Endothelial cell of umbilical vein (primary cell): ENCODE data around the gene GUK1. TPM values are rescaled to one million over a fixed set of nuclear protein-coding genes. Genes with fewer than 3 reads are reported as not detected.

Source experiments
- BruUV-seq: library from RNA; stranded (reverse); fragments of 400-500 nt; replicated peaks from 2 replicates; lab custom pipeline; 2021; lab: Mats Ljungman, UMichigan
- CTCF ChIA-PET: fragments of 300-600, 350-600 bp; sonication (Branson Sonifier 250); formaldehyde crosslinking; loops from one replicate; lab custom pipeline; 2021; ENCODE audit warnings: antibody characterized with exemption, inconsistent platforms; lab: Charles Lee
- POLR2A ChIA-PET: fragments of 300-600, 350-600 bp; sonication (Branson Sonifier 250); formaldehyde crosslinking; loops from one replicate; lab custom pipeline; 2021; ENCODE audit warnings: antibody characterized with exemption, inconsistent platforms; lab: Charles Lee
- DNase-seq: peaks from one replicate; pipeline ENCODE4 v3.0.0-alpha.2; 2011; ENCODE audit warnings: low read depth, low spot score
- FAIRE-seq: peaks from 2 replicates; lab custom pipeline; 2011; peaks lifted over from hg19 to GRCh38; lab: Jason Lieb, UNC
- H2AFZ ChIP-seq: 2 replicates; pipeline ENCODE4 v1.6.0; 2012; ENCODE audit warnings: low read depth, low read length, control low read depth, inconsistent platforms
- H3K27ac ChIP-seq: 2 replicates; pipeline ENCODE4 v1.5.1; 2011; ENCODE audit warnings: low read depth, mild to moderate bottlenecking, control low read depth, low read length, moderate library complexity; ENCODE audit not compliant: insufficient read depth
- H3K27me3 ChIP-seq, 2 experiments: 2 replicates each; pipeline versions ENCODE4 v1.6.0 to v1.6.1; 2011; ENCODE audit warnings: low read length in 2 of 2, mixed read lengths in 1 of 2; ENCODE audit not compliant: control insufficient read depth in 2 of 2, insufficient read depth in 2 of 2
- H3K36me3 ChIP-seq, 2 experiments: 2 replicates in 1 of 2; 3 replicates in 1 of 2; pipeline ENCODE4 v1.5.1; 2011; ENCODE audit warnings: low read length in 2 of 2, mild to moderate bottlenecking in 1 of 2, moderate library complexity in 1 of 2; ENCODE audit not compliant: control insufficient read depth in 2 of 2, insufficient read depth in 2 of 2; ENCODE audit errors: extremely low read depth in 1 of 2
- H3K4me1 ChIP-seq: 3 replicates; pipeline ENCODE4 v1.5.1; 2011; ENCODE audit warnings: mild to moderate bottlenecking, low read length; ENCODE audit not compliant: control insufficient read depth, insufficient read depth; ENCODE audit errors: extremely low read depth
- H3K4me2 ChIP-seq: 2 replicates; pipeline ENCODE4 v1.6.1; 2011; ENCODE audit warnings: low read length, control low read depth, mixed read lengths; ENCODE audit not compliant: insufficient read depth
- H3K4me3 ChIP-seq, 3 experiments: fragments of 200-600 bp in 1 of 3; sonication (generic), shearing (Covaris generic) in 1 of 3; replicated peaks in 1 of 3; 2 replicates each; pipeline ENCODE4 v1.5.1; 2011 to 2016; ENCODE audit warnings: control low read depth in 3 of 3, low read length in 3 of 3, mild to moderate bottlenecking in 2 of 3, inconsistent platforms in 1 of 3, low read depth in 1 of 3, moderate library complexity in 1 of 3; ENCODE audit not compliant: insufficient read depth in 1 of 3
- H3K79me2 ChIP-seq: 2 replicates; pipeline ENCODE4 v1.6.0; 2012; ENCODE audit warnings: low read length, inconsistent platforms; ENCODE audit not compliant: control insufficient read depth, insufficient read depth
- H3K9ac ChIP-seq: replicated peaks from 2 replicates; pipeline ENCODE3; 2011; ENCODE audit warnings: low read length, control low read depth; ENCODE audit not compliant: insufficient read depth; ENCODE audit errors: extremely low read depth
- H3K9me1 ChIP-seq: replicated peaks from 3 replicates; pipeline ENCODE4 v1.6.0; 2011; ENCODE audit warnings: mild to moderate bottlenecking, low read length; ENCODE audit not compliant: control insufficient read depth, insufficient read depth; ENCODE audit errors: extremely low read depth
- H3K9me3 ChIP-seq: replicated peaks from 2 replicates; pipeline ENCODE4 v1.5.1; 2012; ENCODE audit warnings: low read length, inconsistent platforms; ENCODE audit not compliant: control insufficient read depth, insufficient read depth
- H4K20me1 ChIP-seq: replicated peaks from 2 replicates; pipeline ENCODE3; 2011; ENCODE audit warnings: mild to moderate bottlenecking, low read length; ENCODE audit not compliant: control insufficient read depth, insufficient read depth; ENCODE audit errors: extremely low read depth
- EZH2 ChIP-seq: IDR thresholded peaks from 2 replicates; pipeline ENCODE4 v1.6.1; 2012; ENCODE audit warnings: borderline replicate concordance, low read depth, mild to moderate bottlenecking, moderate library complexity, low read length, inconsistent platforms; ENCODE audit not compliant: severe bottlenecking
- FOS ChIP-seq: IDR thresholded peaks from 2 replicates; pipeline ENCODE4 v1.6.1; 2011; ENCODE audit warnings: mild to moderate bottlenecking, low read length, moderate library complexity, borderline replicate concordance; ENCODE audit not compliant: insufficient read depth
- GATA2 ChIP-seq: IDR thresholded peaks from 2 replicates; pipeline ENCODE4 v1.7.0; 2011; ENCODE audit warnings: low read depth, mild to moderate bottlenecking, moderate library complexity, mixed read lengths, low read length; ENCODE audit not compliant: insufficient read length, insufficient read depth
- JUN ChIP-seq: IDR thresholded peaks from 2 replicates; pipeline ENCODE4 v1.6.1; 2011; ENCODE audit warnings: borderline replicate concordance, low read depth; ENCODE audit not compliant: insufficient read length, insufficient read depth
- MAX ChIP-seq: IDR thresholded peaks from 2 replicates; pipeline ENCODE4 v1.6.1; 2011; ENCODE audit not compliant: insufficient read depth, insufficient read length
- MYC ChIP-seq: IDR thresholded peaks from one replicate; pipeline ENCODE4 v1.6.1; 2011; ENCODE audit warnings: mild to moderate bottlenecking, low read depth, low read length
- POLR2A ChIP-seq: IDR thresholded peaks from 2 replicates; pipeline ENCODE4 v1.6.1; 2012; ENCODE audit warnings: low read depth, mild to moderate bottlenecking, control low read depth, low read length
- POLR2AphosphoS5 ChIP-seq: IDR thresholded peaks from 2 replicates; pipeline ENCODE4 v1.6.1; 2012; ENCODE audit warnings: low read depth, mild to moderate bottlenecking, control low read depth, low read length, moderate library complexity; ENCODE audit not compliant: insufficient read depth
- dilution Hi-C: fragments of 300-500 bp; cut with MboI; formaldehyde crosslinking; loops from one replicate; pipeline ENCODE4 v1.15.0; 2019; ENCODE audit warnings: low sequenced_read_pairs; ENCODE audit not compliant: extremely low pct_ligation_motif_present
- intact Hi-C: fragments of 100-400 bp; cut with micrococcal nuclease; formaldehyde crosslinking; loops from one replicate; pipeline ENCODE4 v1.10.0; 2022
- polyA plus RNA-seq, 4 experiments: library from polyadenylated mRNA; depleted of rRNA in 3 of 4; stranded (reverse) in 3 of 4; unstranded in 1 of 4; fragments of >200 nt; gene quantifications; 2 replicates each; pipeline versions ENCODE4 v1.2.1 to v1.2.3, GENCODE V29; 2011 to 2012; ENCODE audit warnings: missing spikeins in 1 of 4
- total RNA-seq: library from RNA; stranded (reverse); gene quantifications from 2 replicates; pipeline ENCODE4 v1.2.3, GENCODE V29; 2021
- TF ChIP-seq, protein P1 (sequence below), 2 donors: IDR thresholded peaks; 1 replicate in 1 of 2; 2 replicates in 1 of 2; pipeline ENCODE4 v1.5.1; 2011; ENCODE audit warnings: low read length in 2 of 2, mild to moderate bottlenecking in 2 of 2, moderate library complexity in 2 of 2, control low read depth in 1 of 2, inconsistent platforms in 1 of 2, low read depth in 1 of 2; ENCODE audit not compliant: insufficient read depth in 1 of 2; ENCODE audit errors: extremely low read depth in 1 of 2

Gene GUK1
- total and polyA plus RNA-seq, 2 donors (not counting 3 experiments of a cell fraction or from before 2014, with no cell fraction given): 239 to 742 TPM

- no TSS peak for BruUV-seq
- no peak for DNase-seq
- CTCF ChIA-PET: no interaction called here
These were observed 42.4 kb downstream of the GUK1 start for GRCh38 chr1:228182296-228183030.

More at GRCh38 chr1:228182296-228183030, 42.4 kb downstream of the GUK1 start:
- no peak overlapping the region for H2AFZ ChIP-seq
- POLR2A ChIA-PET: no interaction called here
- H3K27me3 ChIP-seq: no peaks in the 10 kb centered on the region
- H3K36me3 ChIP-seq: no peaks in the 10 kb centered on the region
- intact Hi-C loops: no loop called here
- H3K27ac ChIP-seq: no peak overlapping the region
- no peaks in the 10 kb centered on the region for H3K9me1 ChIP-seq
- H3K4me2 ChIP-seq: no peak overlapping the region
- no peaks in the 10 kb centered on the region for H3K4me1 ChIP-seq
- no peaks in the 10 kb centered on the region for H3K9me3 ChIP-seq
- no peaks in the 10 kb centered on the region for H3K79me2 ChIP-seq
- dilution Hi-C loops: loop anchor here (10.0 kb wide), 1 partner anchor 58 kb away; no protein-coding TSS in a partner anchor
- no peak overlapping the region for H3K4me3 ChIP-seq
- H4K20me1 ChIP-seq: no peaks in the 10 kb centered on the region
- TF ChIP-seq POLR2AphosphoS5: no peak
- TF ChIP-seq MAX: no peak
- no peak for TF ChIP-seq GATA2
- TF ChIP-seq EZH2: no peak
- TF ChIP-seq, protein P1, sequence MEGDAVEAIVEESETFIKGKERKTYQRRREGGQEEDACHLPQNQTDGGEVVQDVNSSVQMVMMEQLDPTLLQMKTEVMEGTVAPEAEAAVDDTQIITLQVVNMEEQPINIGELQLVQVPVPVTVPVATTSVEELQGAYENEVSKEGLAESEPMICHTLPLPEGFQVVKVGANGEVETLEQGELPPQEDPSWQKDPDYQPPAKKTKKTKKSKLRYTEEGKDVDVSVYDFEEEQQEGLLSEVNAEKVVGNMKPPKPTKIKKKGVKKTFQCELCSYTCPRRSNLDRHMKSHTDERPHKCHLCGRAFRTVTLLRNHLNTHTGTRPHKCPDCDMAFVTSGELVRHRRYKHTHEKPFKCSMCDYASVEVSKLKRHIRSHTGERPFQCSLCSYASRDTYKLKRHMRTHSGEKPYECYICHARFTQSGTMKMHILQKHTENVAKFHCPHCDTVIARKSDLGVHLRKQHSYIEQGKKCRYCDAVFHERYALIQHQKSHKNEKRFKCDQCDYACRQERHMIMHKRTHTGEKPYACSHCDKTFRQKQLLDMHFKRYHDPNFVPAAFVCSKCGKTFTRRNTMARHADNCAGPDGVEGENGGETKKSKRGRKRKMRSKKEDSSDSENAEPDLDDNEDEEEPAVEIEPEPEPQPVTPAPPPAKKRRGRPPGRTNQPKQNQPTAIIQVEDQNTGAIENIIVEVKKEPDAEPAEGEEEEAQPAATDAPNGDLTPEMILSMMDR (IDR thresholded peaks at IDR 0.05; ENCODE audit: extremely low read depth in 1 of 2, insufficient read depth in 1 of 2, low read depth in 1 of 2, low read length in 2 of 2): no peak
- TF ChIP-seq POLR2A: no peak
- TF ChIP-seq JUN: no peak
- no peak for TF ChIP-seq MYC
- no peak for TF ChIP-seq FOS
- FAIRE-seq: no peak
- H3K9ac ChIP-seq: no peak overlapping the region
